GM19468 (cell line): ENCODE data around the gene MNX1.

ENCODE experiments used
- ATAC-seq: cut with Tn5 transposase; IDR thresholded peaks from one replicate; pipeline ENCODE4 v1.9.1; 2021; ENCODE audit warnings: mild to moderate bottlenecking, moderate library complexity, moderate number of reproducible peaks; ENCODE audit not compliant: unreplicated experiment; ENCODE audit errors: extremely low read depth

The MNX1 gene

GRCh38 chr7:157004521-157005455, 5.7 kb downstream of the MNX1 start:
- ATAC-seq, result no peak

GRCh38 chr7:157003756-157004520, 6.5 kb downstream of the MNX1 start:
- ATAC-seq, result no peak

GRCh38 chr7:157003445-157003755, 7.1 kb downstream of the MNX1 start:
- ATAC-seq, result no peak

- ATAC-seq, result no peak
Observed at GRCh38 chr7:157002819-157003421, 7.5 kb downstream of the MNX1 start.

- no peak for ATAC-seq
Observed at GRCh38 chr7:157001920-157002818, 8.3 kb downstream of the MNX1 start.

- ATAC-seq, result no peak
Observed at GRCh38 chr7:157000741-157001653, 9.5 kb downstream of the MNX1 start.

- no peak for ATAC-seq
Observed at GRCh38 chr7:156999958-157000726, 10.3 kb downstream of the MNX1 start.

GRCh38 chr7:156998988-156999957, 11.2 kb downstream of the MNX1 start:
- no peak for ATAC-seq

- no peak for ATAC-seq
Observed at GRCh38 chr7:156994417-156994816, 16.0 kb downstream of the MNX1 start.

GRCh38 chr7:156993925-156994235, 16.6 kb downstream of the MNX1 start:
- no peak for ATAC-seq

- ATAC-seq, result no peak
Observed at GRCh38 chr7:156993021-156993924, 17.2 kb downstream of the MNX1 start.

GRCh38 chr7:156989766-156990535, 20.5 kb downstream of the MNX1 start:
- ATAC-seq, result no peak

- ATAC-seq, result no peak
Observed at GRCh38 chr7:156988343-156989185, 21.9 kb downstream of the MNX1 start.

GRCh38 chr7:156986378-156986777, 24.1 kb downstream of the MNX1 start:
- no peak for ATAC-seq
